HL-60 (cell line): ENCODE measurements around the gene FBXW4.

Experiments used
- DNase-seq, 2 experiments: peaks; one replicate each; pipeline ENCODE4 v3.0.0-alpha.2; 2010 to 2020; ENCODE audit warnings: low read depth in 1 of 2, low spot score in 1 of 2
- H3K27ac ChIP-seq: fragments of 250-450 bp; sonication (Bioruptor Pico); replicated peaks from 2 replicates; pipeline ENCODE4 v1.5.1; 2020; ENCODE audit warnings: mild to moderate bottlenecking, moderate library complexity
- H3K27me3 ChIP-seq: fragments of 250-450 bp; sonication (Bioruptor Pico); 2 replicates; pipeline ENCODE4 v1.5.1; 2021; ENCODE audit warnings: mild to moderate bottlenecking, moderate library complexity; ENCODE audit not compliant: insufficient read depth, poor library complexity, severe bottlenecking
- H3K4me3 ChIP-seq: replicated peaks from 2 replicates; pipeline ENCODE4 v1.5.1; 2011; ENCODE audit warnings: mild to moderate bottlenecking, control low read depth, low read length; ENCODE audit not compliant: insufficient read depth
- CTCF ChIP-seq: IDR thresholded peaks from one replicate; pipeline ENCODE4 v1.5.1; 2011; ENCODE audit warnings: low read length, control low read depth, inconsistent platforms; ENCODE audit not compliant: insufficient read depth
- GABPA ChIP-seq: IDR thresholded peaks from 2 replicates; pipeline ENCODE4 v1.6.1; 2012; ENCODE audit warnings: low read depth
- POLR2AphosphoS5 ChIP-seq: IDR thresholded peaks from 2 replicates; pipeline ENCODE4 v1.6.1; 2012; ENCODE audit warnings: low read depth
- REST ChIP-seq: IDR thresholded peaks from 2 replicates; pipeline ENCODE4 v1.6.1; 2012; ENCODE audit warnings: low read depth; ENCODE audit not compliant: insufficient replicate concordance
- SPI1 ChIP-seq: IDR thresholded peaks from 2 replicates; pipeline ENCODE4 v1.6.1; 2012; ENCODE audit warnings: low read depth, mild to moderate bottlenecking, borderline replicate concordance

FBXW4 gene

GRCh38 chr10:101687071-101687658 lies 7.8 kb downstream of the FBXW4 start:
- Histone ChIP-seq H3K27me3 (no peaks in the 10 kb centered on the region), H3K4me3 (no peak overlapping the region), H3K27ac (no peak overlapping the region)
- no peak for DNase-seq
- TF ChIP-seq POLR2AphosphoS5 (no peak), CTCF (no peak), GABPA (no peak), REST (no peak), SPI1 (no peak)

- Histone ChIP-seq H3K27me3 (no peaks in the 10 kb centered on the region), H3K27ac (no peak overlapping the region), H3K4me3 (no peak overlapping the region)
- TF ChIP-seq POLR2AphosphoS5 (no peak), SPI1 (no peak), CTCF (no peak), GABPA (no peak), REST (no peak)
- no peak for DNase-seq
Observed at GRCh38 chr10:101686133-101686925, 8.6 kb downstream of the FBXW4 start.

GRCh38 chr10:101684782-101685181 lies 10.2 kb downstream of the FBXW4 start:
- TF ChIP-seq GABPA (no peak), REST (no peak), SPI1 (no peak), POLR2AphosphoS5 (no peak), CTCF (no peak)
- no peak for DNase-seq
- Histone ChIP-seq H3K27ac (no peak overlapping the region), H3K27me3 (no peaks in the 10 kb centered on the region), H3K4me3 (no peak overlapping the region)
